WERI-Rb-1 (cell line): ENCODE results near the gene BBOX1.
"Not testable (repeated sequence)": the region's sequence is repeated elsewhere in the genome, so short reads cannot be mapped to it uniquely, and the experiment has no call there.

Source experiments
- DNase-seq: peaks from one replicate; pipeline ENCODE4 v3.0.0-alpha.2; 2020
- H3K27ac ChIP-seq: fragments of 250-450 bp; sonication (Bioruptor Pico); 2 replicates; pipeline ENCODE4 v1.5.1; 2020; ENCODE audit warnings: mild to moderate bottlenecking, moderate library complexity
- H3K27me3 ChIP-seq: fragments of 250-450 bp; sonication (Bioruptor Pico); 2 replicates; pipeline ENCODE4 v1.5.1; 2021; ENCODE audit warnings: mild to moderate bottlenecking, low read depth, moderate library complexity; ENCODE audit not compliant: insufficient read depth, severe bottlenecking
- H3K36me3 ChIP-seq: fragments of 250-450 bp; sonication (Bioruptor Pico); 2 replicates; pipeline ENCODE4 v1.5.1; 2020; ENCODE audit warnings: mild to moderate bottlenecking, moderate library complexity
- H3K4me3 ChIP-seq: 2 replicates; pipeline ENCODE4 v1.5.1; 2011; ENCODE audit warnings: low read depth, mild to moderate bottlenecking, control low read depth, low read length
- H3K9me3 ChIP-seq: fragments of 250-450 bp; sonication (Bioruptor Pico); 2 replicates; pipeline ENCODE4 v1.5.1; 2021; ENCODE audit warnings: mild to moderate bottlenecking, moderate library complexity; ENCODE audit not compliant: severe bottlenecking
- TF ChIP-seq, protein P1 (sequence below): IDR thresholded peaks from 2 replicates; pipeline ENCODE4 v1.5.1; 2011; ENCODE audit warnings: low read depth, mild to moderate bottlenecking, control low read depth, inconsistent platforms, low read length

BBOX1 gene

DNA sequence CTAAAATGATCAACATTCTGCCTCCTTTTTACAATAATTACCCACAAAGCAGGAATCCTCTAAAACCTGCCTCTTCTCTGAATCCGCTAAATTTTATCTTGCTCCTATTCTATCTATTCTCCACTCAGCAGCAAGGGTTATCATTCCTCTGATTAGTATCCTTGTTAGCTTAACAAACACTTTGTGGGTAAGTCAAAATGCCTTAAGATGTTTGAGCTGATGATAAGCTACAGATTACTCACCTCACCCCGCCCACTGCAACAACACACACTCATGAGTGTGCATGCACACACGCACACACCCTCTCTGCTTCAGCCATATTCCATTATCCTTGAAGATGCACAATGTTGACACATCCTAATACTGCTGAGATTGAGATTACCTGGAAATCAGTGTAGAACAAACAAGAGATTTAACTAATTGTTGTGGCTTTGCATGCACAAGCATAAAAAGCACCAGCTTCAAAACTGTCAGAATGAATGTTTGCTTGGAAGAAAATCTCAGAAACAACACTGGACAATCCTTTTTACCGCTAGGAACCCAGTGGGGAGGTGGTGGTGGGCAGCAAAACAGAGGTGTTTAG is 130.9 kb downstream of the BBOX1 start:
- H3K4me3 ChIP-seq, result no peak overlapping the region
- no peaks in the 10 kb centered on the region for H3K9me3 ChIP-seq
- no peaks in the 10 kb centered on the region for H3K27me3 ChIP-seq
- H3K27ac ChIP-seq, result no peak overlapping the region
- H3K36me3 ChIP-seq, result no peaks in the 10 kb centered on the region
- DNase-seq, result no peak
- TF ChIP-seq, protein P1, sequence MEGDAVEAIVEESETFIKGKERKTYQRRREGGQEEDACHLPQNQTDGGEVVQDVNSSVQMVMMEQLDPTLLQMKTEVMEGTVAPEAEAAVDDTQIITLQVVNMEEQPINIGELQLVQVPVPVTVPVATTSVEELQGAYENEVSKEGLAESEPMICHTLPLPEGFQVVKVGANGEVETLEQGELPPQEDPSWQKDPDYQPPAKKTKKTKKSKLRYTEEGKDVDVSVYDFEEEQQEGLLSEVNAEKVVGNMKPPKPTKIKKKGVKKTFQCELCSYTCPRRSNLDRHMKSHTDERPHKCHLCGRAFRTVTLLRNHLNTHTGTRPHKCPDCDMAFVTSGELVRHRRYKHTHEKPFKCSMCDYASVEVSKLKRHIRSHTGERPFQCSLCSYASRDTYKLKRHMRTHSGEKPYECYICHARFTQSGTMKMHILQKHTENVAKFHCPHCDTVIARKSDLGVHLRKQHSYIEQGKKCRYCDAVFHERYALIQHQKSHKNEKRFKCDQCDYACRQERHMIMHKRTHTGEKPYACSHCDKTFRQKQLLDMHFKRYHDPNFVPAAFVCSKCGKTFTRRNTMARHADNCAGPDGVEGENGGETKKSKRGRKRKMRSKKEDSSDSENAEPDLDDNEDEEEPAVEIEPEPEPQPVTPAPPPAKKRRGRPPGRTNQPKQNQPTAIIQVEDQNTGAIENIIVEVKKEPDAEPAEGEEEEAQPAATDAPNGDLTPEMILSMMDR, result no peak

DNA sequence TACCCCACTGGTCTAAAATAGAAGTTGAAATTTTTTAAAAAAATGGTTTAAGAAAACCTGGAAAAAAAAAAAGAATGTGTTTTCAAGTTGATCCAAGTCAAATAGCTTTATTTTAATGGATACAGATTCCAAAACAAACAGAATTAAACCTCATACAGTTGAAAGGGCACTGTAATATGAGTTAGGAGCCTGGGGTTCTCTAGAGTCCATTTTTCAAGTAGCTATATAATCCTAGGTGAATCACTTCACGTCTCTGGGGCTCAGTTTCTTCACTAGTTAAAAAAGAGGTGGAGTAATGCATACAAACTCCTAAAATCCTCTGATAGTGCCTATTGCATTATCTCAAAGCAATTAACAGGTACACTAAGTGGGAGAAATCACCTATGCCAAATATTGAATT is 132.9 kb downstream of the BBOX1 start:
- Histone ChIP-seq H3K4me3 (no peak overlapping the region), H3K9me3 (no peaks in the 10 kb centered on the region), H3K27me3 (no peaks in the 10 kb centered on the region), H3K36me3 (no peaks in the 10 kb centered on the region), H3K27ac (no peak overlapping the region)
- no peak for DNase-seq
- TF ChIP-seq, protein P1, result no peak

DNA sequence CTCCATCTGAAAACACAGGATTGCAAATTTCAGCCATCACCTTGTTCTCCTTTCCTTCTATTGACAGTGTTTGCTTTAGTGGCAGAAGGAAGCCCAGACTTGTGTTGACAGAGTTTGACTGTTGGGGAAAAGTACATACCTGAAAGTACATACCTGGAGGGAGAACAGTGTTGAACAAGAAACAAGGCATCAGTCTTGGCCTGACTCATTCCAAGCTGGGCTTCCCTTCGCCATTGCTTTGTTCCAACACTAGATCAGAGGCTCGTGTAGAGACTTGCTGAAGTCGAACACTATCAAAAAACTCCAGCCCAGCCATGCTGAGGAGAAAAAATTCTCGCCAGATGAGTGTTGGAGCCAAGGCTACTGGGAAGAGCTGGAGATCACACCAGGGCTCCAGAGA is 133.4 kb downstream of the BBOX1 start:
- Histone ChIP-seq H3K4me3 (no peak overlapping the region), H3K27ac (no peak overlapping the region), H3K36me3 (no peaks in the 10 kb centered on the region), H3K27me3 (no peaks in the 10 kb centered on the region), H3K9me3 (no peaks in the 10 kb centered on the region)
- TF ChIP-seq, protein P1, result no peak
- no peak for DNase-seq

DNA sequence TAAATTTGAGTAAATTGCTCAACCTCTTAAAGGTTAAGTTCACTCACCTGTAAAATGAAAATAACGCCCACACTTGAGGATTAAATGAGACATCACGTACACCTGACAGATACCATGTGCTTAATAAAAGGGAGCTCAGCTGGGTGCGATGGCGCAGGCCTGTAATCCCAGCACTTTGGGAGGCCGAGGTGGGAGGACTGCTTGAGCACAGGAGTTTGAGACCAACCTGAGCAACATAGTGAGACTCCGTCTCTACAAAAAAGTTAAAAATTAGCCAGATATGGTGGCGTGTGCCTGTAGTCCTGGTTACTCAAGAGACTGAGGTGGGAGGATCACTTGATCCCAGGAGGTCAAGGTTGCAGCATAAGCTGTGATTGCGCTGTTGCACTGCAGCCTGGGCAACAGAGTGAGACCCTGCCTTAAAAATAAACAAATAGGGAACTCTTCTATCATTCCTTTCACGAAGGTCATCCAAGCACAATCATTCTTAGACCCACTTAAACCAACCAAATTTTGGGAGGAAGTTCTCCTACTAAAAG is 134.1 kb downstream of the BBOX1 start:
- Histone ChIP-seq H3K4me3 (no peak overlapping the region), H3K27me3 (no peaks in the 10 kb centered on the region), H3K9me3 (no peaks in the 10 kb centered on the region), H3K36me3 (no peaks in the 10 kb centered on the region), H3K27ac (no peak overlapping the region)
- DNase-seq, result no peak
- TF ChIP-seq, protein P1, result no peak

DNA sequence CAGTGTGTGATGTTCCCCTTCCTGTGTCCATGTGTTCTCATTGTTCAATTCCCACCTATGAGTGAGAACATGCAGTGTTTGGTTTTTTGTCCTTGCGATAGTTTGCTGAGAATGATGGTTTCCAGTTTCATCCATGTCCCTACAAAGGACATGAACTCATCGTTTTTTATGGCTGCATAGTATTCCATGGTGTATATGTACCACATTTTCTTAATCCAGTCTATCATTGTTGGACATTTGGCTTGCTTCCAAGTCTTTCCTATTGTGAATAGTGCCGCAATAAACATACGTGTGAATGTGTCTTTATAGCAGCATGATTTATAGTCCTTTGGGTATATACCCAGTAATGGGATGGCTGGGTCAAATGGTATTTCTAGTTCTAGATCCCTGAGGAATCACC is 134.9 kb downstream of the BBOX1 start:
- not testable (repeated sequence) for DNase-seq, H3K4me3 ChIP-seq, H3K36me3 ChIP-seq, H3K9me3 ChIP-seq, H3K27me3 ChIP-seq, H3K27ac ChIP-seq
